B cell (primary cell): ENCODE measurements around the gene ARHGAP19.

Experiments
- EZH2 ChIP-seq: IDR thresholded peaks from 2 replicates; pipeline ENCODE4 v1.6.1; 2012; ENCODE audit warnings: borderline replicate concordance, low read depth, mild to moderate bottlenecking, moderate library complexity, low read length; ENCODE audit not compliant: insufficient read depth, poor library complexity, severe bottlenecking
- TF ChIP-seq, protein P1 (sequence below): fragments of 200-600 bp; IDR thresholded peaks from one replicate; pipeline ENCODE4 v1.8.0; 2022; ENCODE audit warnings: antibody characterized with exemption, mild to moderate bottlenecking

DNA sequence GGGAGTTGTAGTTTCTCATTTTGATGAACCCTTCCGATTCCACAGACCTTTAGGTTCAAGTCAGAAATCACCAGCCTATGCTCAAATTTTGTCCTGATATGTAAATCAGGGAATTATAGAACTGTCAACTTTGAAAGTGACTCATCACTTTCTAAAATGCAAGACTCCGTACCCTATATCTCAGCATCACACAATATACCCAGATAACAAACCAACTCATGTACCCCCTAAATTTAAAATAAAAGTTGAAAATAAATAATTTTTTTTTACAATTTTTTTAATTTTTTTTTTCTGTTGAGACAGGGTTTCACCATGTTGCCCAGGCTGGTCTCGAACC, 393 bp upstream of the ARHGAP19 start:
- TF ChIP-seq, protein P1, sequence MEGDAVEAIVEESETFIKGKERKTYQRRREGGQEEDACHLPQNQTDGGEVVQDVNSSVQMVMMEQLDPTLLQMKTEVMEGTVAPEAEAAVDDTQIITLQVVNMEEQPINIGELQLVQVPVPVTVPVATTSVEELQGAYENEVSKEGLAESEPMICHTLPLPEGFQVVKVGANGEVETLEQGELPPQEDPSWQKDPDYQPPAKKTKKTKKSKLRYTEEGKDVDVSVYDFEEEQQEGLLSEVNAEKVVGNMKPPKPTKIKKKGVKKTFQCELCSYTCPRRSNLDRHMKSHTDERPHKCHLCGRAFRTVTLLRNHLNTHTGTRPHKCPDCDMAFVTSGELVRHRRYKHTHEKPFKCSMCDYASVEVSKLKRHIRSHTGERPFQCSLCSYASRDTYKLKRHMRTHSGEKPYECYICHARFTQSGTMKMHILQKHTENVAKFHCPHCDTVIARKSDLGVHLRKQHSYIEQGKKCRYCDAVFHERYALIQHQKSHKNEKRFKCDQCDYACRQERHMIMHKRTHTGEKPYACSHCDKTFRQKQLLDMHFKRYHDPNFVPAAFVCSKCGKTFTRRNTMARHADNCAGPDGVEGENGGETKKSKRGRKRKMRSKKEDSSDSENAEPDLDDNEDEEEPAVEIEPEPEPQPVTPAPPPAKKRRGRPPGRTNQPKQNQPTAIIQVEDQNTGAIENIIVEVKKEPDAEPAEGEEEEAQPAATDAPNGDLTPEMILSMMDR = no peak
- no peak for TF ChIP-seq EZH2
